Glomerular visceral epithelial cell (primary cell): ENCODE data around the gene ANXA4.
"Not testable (repeated sequence)": the region's sequence is repeated elsewhere in the genome, so short reads cannot be mapped to it uniquely, and the experiment has no call there.

ENCODE experiments used
- DNase-seq: peaks from one replicate; pipeline ENCODE4 v3.0.0-alpha.2; 2016; ENCODE audit errors: extremely low spot score

The ANXA4 gene

DNA sequence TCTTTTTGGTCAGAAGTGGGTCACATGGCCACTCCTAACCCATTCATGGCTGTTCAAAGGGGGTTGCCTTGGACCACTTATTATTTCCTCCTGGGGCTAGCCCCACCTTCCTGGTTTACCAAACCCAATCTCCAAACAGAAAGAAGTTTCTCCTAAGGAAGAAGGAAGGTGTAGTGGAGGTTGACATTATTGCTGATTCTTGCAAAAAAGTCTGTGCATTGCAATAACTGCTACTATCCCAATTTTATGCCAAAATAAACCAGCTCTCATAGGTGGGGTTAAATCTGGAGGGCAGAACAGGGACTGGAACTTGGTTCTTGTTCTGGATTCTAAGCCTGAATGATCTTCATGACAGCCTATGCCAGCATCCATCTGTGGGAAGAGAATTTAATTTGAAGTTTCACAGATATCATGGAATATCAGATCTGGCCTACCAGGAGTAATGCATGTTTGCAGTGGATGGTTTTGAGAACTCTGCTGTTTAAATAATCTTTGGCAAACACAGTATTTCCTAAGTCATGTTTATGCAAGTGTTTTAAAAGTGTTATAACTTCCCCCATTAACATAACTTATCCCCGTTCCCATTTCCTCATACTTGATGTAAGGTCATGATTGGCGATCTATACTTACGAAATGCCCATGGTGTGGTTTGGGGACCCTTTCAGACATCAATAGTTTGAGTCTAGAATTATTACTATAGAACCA, 11.9 kb downstream of the ANXA4 start:
- no peak for DNase-seq

DNA sequence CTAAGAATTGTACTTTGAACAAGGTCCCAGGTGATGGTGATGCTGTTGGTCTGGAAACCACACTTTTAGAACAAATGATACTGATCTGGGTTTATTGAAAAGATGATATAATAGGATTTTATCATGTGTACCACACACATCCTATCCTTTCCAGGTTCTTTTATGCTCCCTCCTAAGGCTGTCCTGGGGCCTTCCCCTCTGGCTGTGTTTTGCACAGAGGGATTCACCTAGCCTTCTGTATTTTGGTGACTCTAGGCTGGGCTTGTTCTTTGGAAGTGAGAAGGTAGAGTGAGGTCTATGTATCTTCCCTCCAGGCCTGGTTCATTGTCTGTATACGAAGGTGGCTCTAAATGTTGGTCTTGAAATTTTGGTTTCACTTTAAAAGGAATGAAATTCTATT, 12.7 kb downstream of the ANXA4 start:
- no peak for DNase-seq

DNA sequence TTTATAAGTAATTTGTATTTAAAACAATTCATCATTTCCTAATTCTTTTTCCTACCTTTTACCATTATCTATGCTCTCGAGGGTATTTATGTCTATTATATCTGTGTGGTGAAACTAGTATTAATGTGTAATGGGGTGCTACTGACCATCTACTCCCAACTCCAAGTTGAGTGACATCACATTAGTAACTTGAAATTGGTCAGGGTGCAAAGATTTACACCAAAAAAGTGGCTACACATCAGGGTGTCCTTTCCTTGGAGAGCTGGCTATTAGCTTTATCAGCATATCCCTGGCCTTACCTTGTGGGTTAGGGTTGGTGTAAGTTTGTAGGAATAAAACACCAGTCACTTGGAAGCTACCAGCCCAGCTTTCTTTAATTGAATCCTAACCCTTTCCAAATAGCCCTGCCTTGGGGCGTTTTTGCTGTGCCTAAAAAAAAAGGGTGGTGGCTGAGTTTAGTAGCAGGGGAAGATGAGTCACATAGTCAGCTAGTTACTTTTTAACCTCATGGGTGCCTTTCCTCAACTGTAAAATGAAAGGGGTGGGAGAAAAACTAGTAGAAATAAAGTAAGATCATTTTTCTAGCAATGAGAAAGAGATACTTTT, 14.0 kb downstream of the ANXA4 start:
- peak; percentile 67 for DNase-seq

DNA sequence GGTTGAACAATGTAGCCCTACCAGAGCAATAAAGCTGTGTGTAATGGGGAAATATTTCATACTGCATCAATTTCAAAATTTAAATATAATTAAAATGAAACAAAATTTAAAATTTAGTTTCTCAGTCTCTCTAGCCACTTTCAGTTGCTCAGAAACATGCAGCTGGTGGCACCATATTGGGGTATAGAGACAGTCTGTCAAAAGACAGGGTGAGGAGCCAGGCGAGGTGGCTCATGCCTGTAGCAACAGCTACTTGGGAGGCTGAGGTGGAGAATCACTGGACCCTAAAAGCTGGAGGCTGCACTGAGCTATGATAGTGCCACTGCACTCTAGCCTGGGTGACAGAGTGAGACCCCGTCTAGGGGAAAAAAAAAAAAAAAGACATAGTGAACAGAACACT, 20.1 kb downstream of the ANXA4 start:
- no peak for DNase-seq

- DNase-seq = no peak
Observed at GRCh38 chr2:69762513-69763494, 20.9 kb downstream of the ANXA4 start.

GRCh38 chr2:69763831-69764230, 21.9 kb downstream of the ANXA4 start:
- not testable (repeated sequence) for DNase-seq

GRCh38 chr2:69764286-69765095, 22.6 kb downstream of the ANXA4 start:
- no peak for DNase-seq

DNA sequence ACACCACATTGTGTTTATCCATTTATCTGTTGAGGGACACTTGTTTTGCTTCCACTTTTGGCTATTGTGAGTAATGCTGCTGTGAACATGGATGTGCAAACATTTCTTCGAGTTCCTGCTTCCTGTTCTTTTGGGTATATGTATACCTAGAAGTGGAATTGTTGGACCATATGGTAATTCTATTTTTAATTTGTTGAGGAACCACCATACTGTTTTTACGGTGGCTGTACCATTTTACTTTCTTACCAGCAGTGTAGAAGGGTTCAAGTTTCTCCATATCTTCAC, 23.1 kb downstream of the ANXA4 start:
- DNase-seq = no peak

DNA sequence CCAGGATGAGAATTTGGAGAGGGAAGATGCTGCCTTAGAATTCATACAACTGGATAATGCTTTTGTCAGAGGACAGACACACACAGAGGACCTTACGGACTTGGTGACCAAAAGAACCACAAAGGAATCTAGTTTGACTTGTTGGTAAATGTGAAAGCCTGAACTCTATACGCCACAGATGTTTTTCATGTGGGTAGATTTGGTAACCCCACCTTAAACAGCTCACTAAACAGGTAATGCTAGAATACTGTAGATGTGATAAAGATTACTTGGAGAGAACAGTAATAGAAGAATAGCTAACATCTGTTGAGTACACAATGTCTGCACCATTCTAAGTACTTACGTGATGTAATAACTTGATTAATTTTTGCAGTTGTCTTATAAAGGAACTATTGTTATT, 24.1 kb downstream of the ANXA4 start:
- no peak for DNase-seq

- DNase-seq = no peak
Observed at GRCh38 chr2:69767034-69767433, 25.1 kb downstream of the ANXA4 start.

- no peak for DNase-seq
Observed at GRCh38 chr2:69768235-69768634, 26.3 kb downstream of the ANXA4 start.

DNA sequence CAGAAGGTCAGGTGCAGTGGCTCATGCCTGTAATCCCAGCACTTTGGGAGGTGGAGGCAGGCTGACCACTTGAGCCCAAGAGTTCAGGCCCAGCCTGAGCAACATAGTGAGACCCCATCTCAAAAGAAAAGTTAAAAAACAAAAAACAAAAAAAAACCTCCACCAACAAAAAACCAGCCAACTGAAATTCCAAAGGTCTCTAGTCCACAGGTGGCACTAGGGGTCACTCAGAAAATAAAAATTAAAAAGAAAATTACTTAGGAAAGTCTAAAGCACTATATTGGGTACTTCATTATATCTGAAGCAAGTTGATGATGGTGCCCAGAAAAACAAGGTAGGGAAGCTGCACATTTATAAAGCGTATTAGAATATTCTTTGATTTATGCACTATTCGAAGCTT, 26.9 kb downstream of the ANXA4 start:
- no peak for DNase-seq

DNA sequence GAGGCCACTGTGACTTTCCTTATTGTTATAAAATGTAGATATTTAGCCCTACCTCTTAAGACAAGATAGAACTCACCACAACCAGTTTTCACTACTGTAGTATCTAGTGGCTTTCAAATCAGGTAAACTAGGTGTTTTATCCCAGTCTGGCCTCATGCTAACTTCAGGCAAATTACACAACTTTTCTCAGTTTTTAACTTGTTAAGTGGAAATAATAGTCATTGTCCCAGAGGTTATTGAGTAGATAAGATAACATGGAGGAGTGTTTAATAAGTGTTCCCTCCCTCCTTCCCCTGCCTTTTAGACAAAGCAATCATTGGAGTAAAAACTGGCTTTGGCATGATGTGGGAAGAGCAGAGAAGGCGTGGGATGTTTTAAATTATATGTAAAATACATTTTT, 27.3 kb downstream of the ANXA4 start:
- DNase-seq = no peak

GRCh38 chr2:69770193-69770702, 28.3 kb downstream of the ANXA4 start:
- peak; percentile 70 for DNase-seq

DNA sequence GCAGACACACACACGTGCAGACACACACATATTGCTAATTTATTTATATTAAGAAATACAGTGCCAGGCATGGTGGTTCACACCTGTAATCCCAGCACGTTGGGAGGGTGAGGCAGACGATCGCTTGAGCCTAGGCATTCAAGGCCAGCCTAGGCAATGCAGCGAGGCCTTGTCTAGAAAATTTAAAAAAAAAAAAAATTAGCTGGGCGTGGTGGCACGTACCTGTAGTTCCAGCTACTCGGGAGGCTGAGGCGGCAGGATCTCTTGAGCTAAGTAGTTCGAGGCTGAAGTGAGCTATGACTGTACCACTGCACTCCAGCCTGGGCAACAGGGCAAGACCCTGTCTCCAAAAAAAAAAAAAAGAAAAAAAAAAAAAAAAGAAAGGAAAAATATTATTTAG, 28.8 kb downstream of the ANXA4 start:
- DNase-seq = no peak

- DNase-seq = no peak
Observed at GRCh38 chr2:69771461-69771860, 29.5 kb downstream of the ANXA4 start.

DNA sequence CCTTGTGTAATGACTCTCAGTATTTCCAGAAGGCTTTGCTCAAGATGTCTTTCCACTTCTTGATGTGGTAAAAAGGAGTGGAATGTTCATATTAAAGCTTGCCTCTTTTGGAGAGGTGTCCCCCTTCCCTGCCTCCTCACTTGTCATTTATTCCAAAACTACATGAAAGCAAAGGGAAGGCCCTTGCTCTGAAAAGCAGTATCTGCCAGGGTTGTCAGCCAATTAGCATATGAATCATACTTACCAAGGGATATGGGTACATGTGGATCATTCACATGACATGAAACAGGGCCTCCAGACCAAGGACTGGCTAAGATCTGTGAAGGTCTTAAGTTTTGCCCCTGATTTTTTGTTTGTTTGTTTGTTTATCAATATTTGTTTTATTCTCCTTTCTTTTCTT, 31.3 kb downstream of the ANXA4 start:
- DNase-seq = no peak

DNA sequence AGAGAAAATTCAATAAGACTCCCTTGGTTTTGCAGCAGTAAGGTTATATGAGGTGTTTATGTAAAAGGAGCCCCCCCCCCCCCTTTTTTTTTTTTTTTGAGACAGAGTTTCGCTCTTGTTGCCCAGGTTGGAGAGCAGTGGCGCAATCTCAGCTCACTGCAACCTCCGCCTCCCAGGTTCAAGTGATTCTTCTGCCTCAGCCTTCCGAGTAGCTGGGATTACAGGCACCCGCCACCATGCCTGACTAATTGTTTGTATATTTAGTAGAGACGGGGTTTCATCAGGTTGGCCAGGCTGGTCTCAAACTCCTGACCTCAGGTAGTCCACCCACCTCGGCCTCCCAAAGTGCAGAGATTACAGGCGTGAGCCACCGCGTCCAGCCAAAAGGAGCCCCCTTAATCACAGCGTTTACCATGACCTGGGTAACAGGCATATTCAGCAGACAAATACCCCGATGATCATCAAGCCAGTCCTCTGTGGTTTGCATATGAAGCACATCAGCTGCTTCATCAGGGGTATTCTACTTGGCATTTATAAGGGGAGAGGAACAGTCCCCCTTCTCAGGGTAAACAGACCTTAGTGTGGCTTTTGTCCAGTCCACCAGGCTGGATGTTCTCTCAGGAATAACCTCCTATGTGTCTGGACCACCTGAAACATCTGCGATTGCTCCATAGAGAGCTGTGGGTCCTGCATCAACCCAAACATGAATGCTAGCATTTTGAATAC, 32.5 kb downstream of the ANXA4 start:
- DNase-seq = not testable (repeated sequence)

- no peak for DNase-seq
Observed at GRCh38 chr2:69774984-69775982, 33.3 kb downstream of the ANXA4 start.
